GM23248 (cell line): Measurements from ENCODE around the gene MICU1. TPM values are rescaled to one million over a fixed set of nuclear protein-coding genes. Genes with fewer than 3 reads are reported as not detected.
"Not testable (repeated sequence)": the region's sequence is repeated elsewhere in the genome, so short reads cannot be mapped to it uniquely, and the experiment has no call there.

ENCODE experiments used
- DNase-seq: peaks from one replicate; pipeline ENCODE4 v3.0.0-alpha.2; 2015
- H2AFZ ChIP-seq: fragments of 200-600 bp; sonication (generic); 2 replicates; pipeline ENCODE4 v1.6.1; 2016; ENCODE audit warnings: antibody characterized with exemption
- H3F3A ChIP-seq: fragments of 200-600 bp; sonication (generic); 2 replicates; pipeline ENCODE4 v1.6.1; 2016; ENCODE audit warnings: mild to moderate bottlenecking, antibody characterized with exemption, mixed run types; ENCODE audit not compliant: insufficient read depth
- H3K27ac ChIP-seq: fragments of 200-600 bp; sonication (generic); 2 replicates; pipeline ENCODE4 v1.5.1; 2016; ENCODE audit warnings: mild to moderate bottlenecking
- H3K27me3 ChIP-seq: fragments of 200-600 bp; sonication (generic); replicated peaks from 2 replicates; pipeline ENCODE4 v1.6.1; 2016; ENCODE audit warnings: mild to moderate bottlenecking; ENCODE audit not compliant: insufficient read depth
- H3K36me3 ChIP-seq: fragments of 200-600 bp; sonication (generic); 2 replicates; pipeline ENCODE4 v1.6.1; 2016; ENCODE audit warnings: low read depth, mild to moderate bottlenecking
- H3K4me1 ChIP-seq: fragments of 200-600 bp; sonication (generic); 2 replicates; pipeline ENCODE4 v1.6.1; 2016; ENCODE audit warnings: mild to moderate bottlenecking; ENCODE audit not compliant: insufficient read depth
- H3K4me2 ChIP-seq: fragments of 200-600 bp; sonication (generic); one replicate; pipeline ENCODE4 v1.6.1; 2016; ENCODE audit warnings: mild to moderate bottlenecking; ENCODE audit not compliant: unreplicated experiment
- H3K4me3 ChIP-seq: fragments of 200-600 bp; sonication (generic); 2 replicates; pipeline ENCODE4 v1.5.1; 2016; ENCODE audit warnings: mild to moderate bottlenecking
- H3K79me2 ChIP-seq: fragments of 200-600 bp; sonication (generic); 2 replicates; pipeline ENCODE4 v1.6.1; 2016; ENCODE audit warnings: mild to moderate bottlenecking; ENCODE audit not compliant: insufficient read depth
- H3K9ac ChIP-seq: fragments of 200-600 bp; sonication (generic); 2 replicates; pipeline ENCODE4 v1.6.1; 2016; ENCODE audit warnings: mild to moderate bottlenecking
- H3K9me2 ChIP-seq: fragments of 200-600 bp; sonication (generic); 2 replicates; pipeline ENCODE4 v1.6.1; 2016; ENCODE audit warnings: mixed run types, mild to moderate bottlenecking, moderate library complexity; ENCODE audit not compliant: insufficient read depth
- H3K9me3 ChIP-seq: fragments of 200-600 bp; sonication (generic); one replicate; pipeline ENCODE4 v1.6.1; 2017; ENCODE audit warnings: low read depth
- H4K20me1 ChIP-seq: fragments of 200-600 bp; sonication (generic); 2 replicates; pipeline ENCODE4 v1.6.0; 2016; ENCODE audit not compliant: insufficient read depth
- EZH2 ChIP-seq: fragments of 200-600 bp; sonication (generic); IDR thresholded peaks from 2 replicates; pipeline ENCODE4 v1.6.1; 2018; ENCODE audit warnings: antibody characterized with exemption, mild to moderate bottlenecking; ENCODE audit not compliant: insufficient read depth, poor library complexity, severe bottlenecking
- EZH2phosphoT487 ChIP-seq: fragments of 200-600 bp; sonication (generic); IDR thresholded peaks from 2 replicates; pipeline ENCODE4 v1.6.1; 2018; ENCODE audit warnings: antibody characterized with exemption, moderate library complexity, mild to moderate bottlenecking, low read depth; ENCODE audit not compliant: insufficient read depth
- WGBS, 2 experiments: methylation state at CpG; one replicate each; pipeline ENCODE4 v1.1.6; 2015 to 2017; ENCODE audit warnings: low lambda C conversion rate in 2 of 2, low coverage in 1 of 2; ENCODE audit errors: missing lambda C conversion rate in 2 of 2; 5-methylcytosine and 5-hydroxymethylcytosine counted together
- in situ Hi-C: fragments of 300-500 bp; cut with MboI; formaldehyde crosslinking; loops from 2 replicates; pipeline ENCODE4 v1.15.0; 2020
- polyA plus RNA-seq: library from polyadenylated mRNA; unstranded; fragments of >200 nt; fragmentation: Nextera tagmentation; extraction: Ambion mirVana; gene quantifications from 2 replicates; pipeline ENCODE4 v1.2.1, GENCODE V29; 2016
- total RNA-seq: library from RNA; depleted of rRNA; stranded (reverse); fragments of >200 nt; shearing (Covaris generic); gene quantifications from 2 replicates; pipeline ENCODE4 v1.2.3, GENCODE V29; 2014

The MICU1 gene
- total and polyA plus RNA-seq, 2 experiments from 2014 or later = 37.3 to 45.0 TPM

- TF ChIP-seq EZH2 (no peak), EZH2phosphoT487 (no peak)
- in situ Hi-C loops = no loop called here
Measured at GRCh38 chr10:72459301-72459700, 166.6 kb downstream of the MICU1 start.

GRCh38 chr10:72455889-72456595 lies 169.8 kb downstream of the MICU1 start:
- in situ Hi-C loops = no loop called here
- no peaks in the 10 kb centered on the region for H3F3A ChIP-seq
- no peak for TF ChIP-seq EZH2phosphoT487
- no peak for TF ChIP-seq EZH2

More at GRCh38 chr10:72459301-72459700, 166.6 kb downstream of the MICU1 start:
- H2AFZ ChIP-seq = no peak overlapping the region
- no peaks in the 10 kb centered on the region for H3K9me3 ChIP-seq
- H3K27ac ChIP-seq = no peak overlapping the region
- 97 to 98% methylated on average over 3 of the region's 3 CpGs for WGBS, 2 experiments
- no peaks in the 10 kb centered on the region for H3K9me2 ChIP-seq
- no peaks in the 10 kb centered on the region for H3F3A ChIP-seq
- DNase-seq = no peak
- peaks cover 6% of the 10 kb centered on the region; the same call in 1 of the 2 replicates for H3K4me1 ChIP-seq
- H3K36me3 ChIP-seq = no peaks in the 10 kb centered on the region
- H3K4me3 ChIP-seq = no peak overlapping the region
- H3K27me3 ChIP-seq = no peaks in the 10 kb centered on the region
- no peaks in the 10 kb centered on the region for H4K20me1 ChIP-seq
- H3K4me2 ChIP-seq = no peak overlapping the region
- H3K79me2 ChIP-seq = no peaks in the 10 kb centered on the region
- no peak overlapping the region for H3K9ac ChIP-seq

DNA sequence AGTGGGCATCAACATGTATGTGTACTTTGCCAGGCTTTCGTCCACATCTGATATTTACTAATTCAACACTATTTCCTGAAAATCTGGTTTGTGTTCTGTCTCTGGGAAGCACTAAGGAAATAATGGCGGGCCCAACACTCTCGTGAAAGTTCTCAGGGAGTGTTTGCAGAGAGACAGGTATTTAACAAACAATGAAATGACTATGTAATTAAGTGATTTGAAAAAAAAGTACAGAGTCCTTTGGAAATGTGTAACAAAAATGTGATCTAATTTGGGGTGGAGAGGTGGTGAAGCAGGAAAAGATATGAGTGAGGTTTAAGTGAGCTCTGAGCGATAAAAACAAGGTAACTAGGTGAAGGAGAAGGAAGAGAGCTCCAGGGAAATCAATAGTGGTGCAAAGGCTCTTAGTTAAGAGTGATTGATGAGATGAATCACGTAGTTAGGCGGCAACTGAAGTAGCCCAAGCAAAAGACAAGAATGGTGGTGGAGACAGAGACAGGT lies 175.9 kb downstream of the MICU1 start:
- no peak for TF ChIP-seq EZH2phosphoT487
- TF ChIP-seq EZH2 = no peak
- no peak for DNase-seq
- Histone ChIP-seq H3K4me1 (no peaks in the 10 kb centered on the region), H3K27ac (no peak overlapping the region), H3K27me3 (no peaks in the 10 kb centered on the region), H3K36me3 (no peaks in the 10 kb centered on the region), H3K9me3 (no peaks in the 10 kb centered on the region), H3K4me3 (no peak overlapping the region), H3K9me2 (no peaks in the 10 kb centered on the region), H3F3A (no peaks in the 10 kb centered on the region), H2AFZ (no peak overlapping the region), H4K20me1 (no peaks in the 10 kb centered on the region), H3K79me2 (no peaks in the 10 kb centered on the region), H3K9ac (no peak overlapping the region), H3K4me2 (no peak overlapping the region)
- WGBS, 2 experiments = 88 to 89% methylated on average over 6 of the region's 6 CpGs
- in situ Hi-C loops = no loop called here

More at GRCh38 chr10:72455889-72456595, 169.8 kb downstream of the MICU1 start:
- Histone ChIP-seq H2AFZ (no peak overlapping the region), H3K4me1 (peaks cover 6% of the 10 kb centered on the region; the same call in 1 of the 2 replicates), H3K4me3 (no peak overlapping the region), H4K20me1 (no peaks in the 10 kb centered on the region), H3K9me2 (no peaks in the 10 kb centered on the region), H3K9me3 (no peaks in the 10 kb centered on the region), H3K9ac (no peak overlapping the region), H3K79me2 (no peaks in the 10 kb centered on the region), H3K27me3 (no peaks in the 10 kb centered on the region), H3K36me3 (no peaks in the 10 kb centered on the region), H3K27ac (no peak overlapping the region), H3K4me2 (no peak overlapping the region)
- WGBS, 2 experiments = 42 to 46% methylated on average over 3 of the region's 3 CpGs
- DNase-seq = peak; percentile 57

DNA sequence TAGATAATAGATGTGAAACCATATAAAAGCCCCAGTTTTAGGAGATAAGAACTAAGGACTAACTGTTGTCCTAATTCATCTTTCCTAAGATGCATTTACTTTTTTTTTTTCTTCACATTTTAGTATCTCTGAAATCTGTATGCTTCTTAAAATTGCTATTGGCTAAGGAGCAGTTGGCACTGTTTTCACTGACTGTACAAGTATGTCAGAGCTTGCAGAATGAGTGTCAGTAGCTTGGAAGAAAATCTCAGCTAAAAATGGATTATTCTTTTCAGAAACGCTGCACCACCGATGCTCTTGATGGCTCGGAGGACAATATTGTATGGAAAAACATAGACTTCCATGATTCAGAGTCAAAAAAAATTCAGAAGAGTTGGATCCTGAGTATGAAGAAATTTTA lies 180.0 kb downstream of the MICU1 start:
- no peak for DNase-seq
- 62 to 69% methylated on average over 3 of the region's 3 CpGs for WGBS, 2 experiments

DNA sequence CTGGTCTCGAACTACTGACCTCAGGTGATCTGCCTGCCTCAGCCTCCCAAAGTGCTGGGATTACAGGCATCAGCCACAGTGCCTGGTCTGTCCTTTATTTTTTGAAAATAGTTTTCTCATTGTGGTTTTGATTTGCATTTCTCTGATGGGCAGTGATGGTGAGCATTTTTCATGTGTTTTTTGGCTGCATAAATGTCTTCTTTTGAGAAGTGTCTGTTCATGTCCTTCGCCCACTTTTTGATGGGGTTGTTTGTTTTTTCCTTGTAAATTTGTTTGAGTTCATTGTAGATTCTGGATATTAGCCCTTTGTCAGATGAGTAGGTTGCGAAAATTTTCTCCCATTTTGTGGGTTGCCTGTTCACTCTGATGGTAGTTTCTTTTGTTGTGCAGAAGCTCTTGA lies 182.9 kb downstream of the MICU1 start:
- H3K9me3 ChIP-seq, H2AFZ ChIP-seq, H3K36me3 ChIP-seq, H3K9me2 ChIP-seq, in situ Hi-C loops, H3F3A ChIP-seq, H3K79me2 ChIP-seq, DNase-seq, H3K4me1 ChIP-seq, H3K4me2 ChIP-seq, H4K20me1 ChIP-seq, H3K27ac ChIP-seq, H3K9ac ChIP-seq, H3K4me3 ChIP-seq, H3K27me3 ChIP-seq: not testable (repeated sequence)
- WGBS, 2 experiments = 88 to 100% methylated on average over 2 of the region's 3 CpGs

More for the DNA sequence above, 180.0 kb downstream of the MICU1 start:
- in situ Hi-C loops = no loop called here
- no peak overlapping the region for H2AFZ ChIP-seq
- H3K4me2 ChIP-seq = no peak overlapping the region
- no peaks in the 10 kb centered on the region for H3K36me3 ChIP-seq
- TF ChIP-seq EZH2phosphoT487 (no peak), EZH2 (no peak)
- H3K4me1 ChIP-seq = no peaks in the 10 kb centered on the region
- H3K9me3 ChIP-seq = no peaks in the 10 kb centered on the region
- no peaks in the 10 kb centered on the region for H3K79me2 ChIP-seq
- H3K27ac ChIP-seq = no peak overlapping the region
- H3K4me3 ChIP-seq = no peak overlapping the region
- H3K9ac ChIP-seq = no peak overlapping the region
- no peaks in the 10 kb centered on the region for H4K20me1 ChIP-seq
- no peaks in the 10 kb centered on the region for H3K9me2 ChIP-seq
- H3F3A ChIP-seq = no peaks in the 10 kb centered on the region
- no peaks in the 10 kb centered on the region for H3K27me3 ChIP-seq
